ENCODE measurements around the gene RABEP1. TPM values are rescaled to one million over a fixed set of nuclear protein-coding genes. Genes with fewer than 3 reads are reported as not detected.

The RABEP1 gene
- total and polyA plus RNA-seq, 2 donors: 31.3 to 45.4 TPM

GRCh38 chr17:5434984-5435383 is 152.9 kb downstream of the RABEP1 start:
- H3K27ac ChIP-seq (ENCODE audit: low read depth in 1 of 2, low read length in 1 of 2): no peak overlapping the region
- DNase-seq (ENCODE audit: low read depth in 6 of 9, low spot score in 9 of 9): no peak
- H3K4me3 ChIP-seq (ENCODE audit: low read length in 2 of 2): no peak overlapping the region
- H3K9me3 ChIP-seq (ENCODE audit: control insufficient read depth in 2 of 2, insufficient read depth in 1 of 2, low read length in 1 of 2): no peaks in the 10 kb centered on the region
- H3K27me3 ChIP-seq (ENCODE audit: control insufficient read depth in 2 of 2, insufficient read depth in 1 of 2, low read length in 1 of 2): no peaks in the 10 kb centered on the region
- 98% methylated on average over 2 of the region's 2 CpGs for WGBS
- H3K36me3 ChIP-seq (ENCODE audit: control insufficient read depth in 2 of 2, insufficient read depth in 2 of 2, low read length in 1 of 2): peaks cover 48 to 61% of the 10 kb centered on the region in 2 donors
- peaks cover 4 to 12% of the 10 kb centered on the region in 2 donors for H3K4me1 ChIP-seq (ENCODE audit: control insufficient read depth in 2 of 2, insufficient read depth in 2 of 2, low read length in 2 of 2)

Other genes with a start within 250 kb of the RABEP1 start
- gene SLC52A1, start 246.9 kb upstream of the RABEP1 start, total RNA-seq: 0.80 TPM
- 0.96 TPM for gene SLC52A1, start 246.9 kb upstream of the RABEP1 start, polyA plus RNA-seq
- gene ZFP3, start 203.8 kb upstream of the RABEP1 start, total RNA-seq: 3.3 TPM
- 4.6 TPM for gene ZFP3, start 203.8 kb upstream of the RABEP1 start, polyA plus RNA-seq
- gene ZNF232, start 170.4 kb upstream of the RABEP1 start, total RNA-seq: 9.5 TPM
- 9.9 TPM for gene ZNF232, start 170.4 kb upstream of the RABEP1 start, polyA plus RNA-seq
- 0.14 TPM for gene USP6, start 166.3 kb upstream of the RABEP1 start, total RNA-seq
- 0.30 TPM for gene USP6, start 166.3 kb upstream of the RABEP1 start, polyA plus RNA-seq
- gene ZNF594, start 90.4 kb upstream of the RABEP1 start, total RNA-seq: 12.2 TPM
- 5.0 TPM for gene ZNF594, start 90.4 kb upstream of the RABEP1 start, polyA plus RNA-seq
- gene SCIMP, start 47.4 kb upstream of the RABEP1 start, total RNA-seq: 0.80 TPM
- 5.1 TPM for gene SCIMP, start 47.4 kb upstream of the RABEP1 start, polyA plus RNA-seq
- gene NUP88, start 137.4 kb downstream of the RABEP1 start, total RNA-seq: 147 TPM
- 116 TPM for gene NUP88, start 137.4 kb downstream of the RABEP1 start, polyA plus RNA-seq
- 68.3 TPM for gene RPAIN, start 137.9 kb downstream of the RABEP1 start, total RNA-seq
- gene RPAIN, start 137.9 kb downstream of the RABEP1 start, polyA plus RNA-seq: 47.2 TPM
- 246 TPM for gene C1QBP, start 156.9 kb downstream of the RABEP1 start, total RNA-seq
- 95.1 TPM for gene C1QBP, start 156.9 kb downstream of the RABEP1 start, polyA plus RNA-seq
- 3.2 TPM for gene DHX33, start 186.7 kb downstream of the RABEP1 start, total RNA-seq
- 6.4 TPM for gene DHX33, start 186.7 kb downstream of the RABEP1 start, polyA plus RNA-seq
- gene DERL2, start 203.9 kb downstream of the RABEP1 start, total RNA-seq: 43.4 TPM
- 99.4 TPM for gene DERL2, start 203.9 kb downstream of the RABEP1 start, polyA plus RNA-seq
- gene MIS12, start 204.3 kb downstream of the RABEP1 start, total RNA-seq: 31.2 TPM
- gene MIS12, start 204.3 kb downstream of the RABEP1 start, polyA plus RNA-seq: 46.5 TPM